GM21576 (cell line): ENCODE results near the gene TP63.
"Not testable (repeated sequence)": the region's sequence is repeated elsewhere in the genome, so short reads cannot be mapped to it uniquely, and the experiment has no call there.

Experiments
- ATAC-seq: cut with Tn5 transposase; IDR thresholded peaks from one replicate; pipeline ENCODE4 v1.9.1; 2021; ENCODE audit warnings: mild to moderate bottlenecking, moderate library complexity; ENCODE audit not compliant: unreplicated experiment

Gene TP63

DNA sequence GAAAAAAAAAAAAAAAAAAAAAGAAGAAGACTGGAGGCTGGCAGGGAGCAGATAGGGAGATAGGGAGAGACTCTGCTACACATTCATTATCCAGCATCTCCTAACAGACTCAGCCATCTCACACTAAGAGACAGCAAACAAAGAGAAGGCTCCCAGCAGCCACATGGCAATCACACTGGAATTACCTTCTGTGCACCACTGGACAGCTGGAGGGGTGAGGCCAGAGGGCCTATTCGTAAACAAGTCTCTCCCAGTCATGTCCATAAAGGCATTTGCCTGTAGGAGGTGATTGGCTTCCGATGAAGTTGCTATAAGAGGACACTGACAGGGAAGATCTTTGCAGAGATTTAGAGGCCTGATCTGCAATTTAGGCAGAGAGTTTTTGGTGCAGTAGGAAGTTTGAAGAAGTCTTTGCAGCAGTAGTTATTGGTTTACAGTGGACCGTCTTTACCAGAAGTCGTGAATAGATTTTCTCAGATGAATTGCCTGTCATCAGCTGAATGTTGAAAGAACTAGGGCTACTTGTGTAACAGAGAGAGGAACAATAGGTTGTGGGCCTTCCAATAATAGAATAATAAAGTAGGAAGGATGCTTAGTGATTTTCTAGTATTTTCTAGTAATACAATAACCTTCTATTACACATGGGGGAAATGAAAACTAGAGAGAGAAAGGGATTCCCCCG, 89.7 kb downstream of the TP63 start:
- no peak for ATAC-seq

DNA sequence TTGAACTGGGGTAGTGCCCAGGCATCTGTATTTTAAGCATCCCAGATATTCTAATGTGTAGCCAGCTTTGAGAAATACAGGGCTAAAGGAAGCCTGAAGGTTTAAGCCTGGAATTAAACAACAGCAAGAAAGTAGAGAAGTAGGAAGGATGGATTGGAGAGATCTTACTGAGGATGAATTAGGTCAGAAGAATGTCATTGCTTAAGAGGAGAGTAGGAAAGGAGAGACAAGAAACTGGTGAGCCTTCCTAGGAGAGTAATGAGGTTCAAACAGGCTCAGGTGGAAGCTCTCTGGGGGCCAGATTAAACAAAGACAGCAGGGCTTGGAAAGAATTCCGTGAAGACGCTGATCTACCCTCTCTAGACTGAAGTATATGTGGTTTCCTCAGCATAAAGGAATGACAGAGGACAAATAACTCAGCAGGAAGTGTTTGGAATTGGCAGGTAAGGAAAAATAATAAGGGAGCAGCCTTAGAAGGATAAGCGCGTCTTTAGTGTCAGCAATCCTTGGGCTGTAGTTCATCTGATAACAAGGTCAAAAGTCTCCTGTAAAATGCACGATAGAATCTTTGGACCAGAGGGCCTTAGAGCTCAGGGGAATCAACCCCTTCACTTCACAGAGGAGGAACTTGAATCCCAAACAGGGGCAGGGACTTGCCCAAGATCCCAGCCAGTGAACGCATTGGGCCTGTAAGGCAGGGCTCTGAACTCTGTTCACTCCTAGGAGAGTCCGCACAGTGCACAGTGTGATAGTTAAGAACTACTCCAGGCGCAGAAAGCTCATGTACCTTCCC, 90.9 kb downstream of the TP63 start:
- no peak for ATAC-seq

DNA sequence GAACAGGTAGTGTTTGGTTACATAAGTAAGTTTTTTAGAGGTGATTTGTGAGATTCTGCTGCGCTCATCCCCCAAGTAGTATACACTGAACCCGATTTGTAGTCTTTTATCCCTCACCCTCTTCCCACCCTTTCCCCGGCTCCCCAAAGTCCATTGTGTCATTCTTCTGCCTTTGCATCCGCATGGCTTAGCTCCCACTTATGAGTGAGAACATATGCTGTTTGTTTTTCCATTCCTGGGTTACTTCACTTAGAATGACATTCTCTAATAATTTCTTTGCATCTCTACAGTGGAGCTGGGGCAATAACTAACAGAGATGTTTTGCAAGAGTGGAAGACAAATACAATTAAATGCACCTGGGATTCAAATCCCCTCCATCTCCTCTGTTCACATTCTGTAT, 93.2 kb downstream of the TP63 start:
- ATAC-seq, result no peak

GRCh38 chr3:189726277-189726676, 95.1 kb downstream of the TP63 start:
- no peak for ATAC-seq

DNA sequence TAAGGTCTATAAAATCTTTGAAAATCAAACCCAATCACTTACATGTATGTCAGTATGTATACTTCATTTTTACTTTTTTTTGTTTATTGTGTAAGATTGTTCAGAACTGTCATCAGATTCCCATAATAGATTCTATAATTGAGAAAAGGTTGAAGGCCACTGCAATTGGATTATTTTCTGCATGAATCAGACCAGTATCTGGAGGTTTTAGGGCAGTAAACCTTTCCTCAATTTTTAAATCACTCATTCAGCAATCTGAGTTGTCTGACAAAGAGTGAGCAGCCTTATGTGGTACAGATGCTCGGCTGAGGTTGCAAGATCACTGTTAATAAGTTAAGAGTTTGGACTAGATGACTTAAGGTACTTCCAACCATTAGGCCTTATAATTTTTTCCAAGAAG, 96.0 kb downstream of the TP63 start:
- ATAC-seq, result no peak

DNA sequence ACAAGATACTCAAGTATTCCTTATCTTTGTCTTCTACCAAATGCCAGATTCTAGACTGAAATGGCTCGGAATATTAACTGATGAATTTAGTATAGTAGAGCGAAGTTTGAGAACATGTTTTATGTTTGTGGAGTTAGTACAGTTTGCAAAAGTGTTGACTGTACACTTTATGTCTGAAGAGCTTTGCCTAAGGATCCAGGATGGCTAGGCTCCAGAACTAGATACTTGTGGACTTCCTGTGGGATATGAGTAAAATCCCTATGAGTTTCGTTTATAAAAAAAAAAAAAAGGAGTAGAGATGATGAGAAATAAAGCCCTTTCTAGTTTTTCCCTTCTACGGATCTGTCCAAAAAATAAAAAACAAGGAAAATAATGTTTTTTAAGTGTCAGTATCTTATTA, 96.7 kb downstream of the TP63 start:
- no peak for ATAC-seq

- no peak for ATAC-seq
Observed at GRCh38 chr3:189728915-189729314, 97.7 kb downstream of the TP63 start.

DNA sequence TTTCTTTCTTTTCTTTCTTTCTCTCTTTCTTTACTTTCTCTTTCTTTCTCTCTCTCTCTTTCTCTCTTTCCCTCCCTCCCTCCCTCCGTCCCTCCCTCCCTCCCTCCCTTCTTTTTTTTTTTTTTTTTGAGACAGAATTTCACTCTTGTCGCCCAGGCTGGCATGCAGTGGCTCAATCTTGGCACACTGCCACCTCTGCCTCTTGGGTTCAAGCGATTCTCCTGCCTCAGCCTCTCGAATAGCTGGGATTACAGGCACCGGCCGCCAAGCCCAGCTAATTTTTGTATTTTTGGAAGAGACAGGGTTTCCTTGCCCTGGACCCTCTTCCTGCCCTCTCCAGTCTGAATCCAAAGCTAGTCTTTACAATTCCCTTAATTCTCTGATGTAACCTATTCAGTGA, 102.9 kb downstream of the TP63 start:
- no peak for ATAC-seq

- no peak for ATAC-seq
Observed at GRCh38 chr3:189735913-189736312, 104.7 kb downstream of the TP63 start.

GRCh38 chr3:189737071-189737470, 105.9 kb downstream of the TP63 start:
- no peak for ATAC-seq

GRCh38 chr3:189737619-189738018, 106.4 kb downstream of the TP63 start:
- ATAC-seq, result no peak

- ATAC-seq, result no peak
Observed at GRCh38 chr3:189739378-189739777, 108.2 kb downstream of the TP63 start.

GRCh38 chr3:189740156-189740555, 109.0 kb downstream of the TP63 start:
- no peak for ATAC-seq

GRCh38 chr3:189744235-189744634, 113.0 kb downstream of the TP63 start:
- ATAC-seq, result no peak

DNA sequence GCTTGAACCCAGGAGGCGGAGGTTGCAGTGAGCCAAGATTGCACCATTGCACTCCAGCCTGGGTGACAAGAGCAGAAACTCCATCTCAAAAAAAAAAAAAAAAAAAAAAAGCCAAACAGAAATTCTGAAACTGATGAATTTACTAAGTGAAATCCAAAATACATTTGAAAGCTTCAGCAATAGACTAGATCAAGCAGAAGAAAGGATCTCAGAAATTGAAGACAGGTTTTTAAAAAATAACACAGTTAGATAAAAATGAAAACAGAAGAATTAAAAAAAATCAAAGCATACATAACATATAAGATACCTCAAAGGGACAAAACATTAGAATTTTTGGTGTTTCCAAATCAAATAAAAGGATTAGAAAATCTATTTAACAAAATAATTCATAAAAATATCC, 114.4 kb downstream of the TP63 start:
- no peak for ATAC-seq

DNA sequence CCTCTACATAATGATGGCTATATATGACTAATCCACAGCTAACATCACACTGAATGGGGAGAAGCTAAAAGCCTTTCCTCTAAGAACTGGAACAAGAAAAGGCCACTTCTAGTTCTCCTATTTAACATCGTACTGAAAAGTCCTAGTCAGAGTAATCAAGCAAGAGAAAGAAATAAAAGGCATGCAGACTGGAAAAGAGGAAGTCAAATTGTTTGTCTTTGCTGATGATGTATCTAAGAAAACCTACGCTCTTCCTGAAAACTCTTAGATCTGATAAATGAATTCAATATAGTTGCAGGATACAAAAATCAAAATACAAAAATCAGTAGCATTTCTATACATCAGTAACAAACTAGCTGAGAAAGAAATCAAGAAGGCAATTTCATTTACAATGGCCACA, 116.9 kb downstream of the TP63 start:
- ATAC-seq, result no peak

- ATAC-seq, result not testable (repeated sequence)
Observed at GRCh38 chr3:189750972-189751371, 119.8 kb downstream of the TP63 start.

DNA sequence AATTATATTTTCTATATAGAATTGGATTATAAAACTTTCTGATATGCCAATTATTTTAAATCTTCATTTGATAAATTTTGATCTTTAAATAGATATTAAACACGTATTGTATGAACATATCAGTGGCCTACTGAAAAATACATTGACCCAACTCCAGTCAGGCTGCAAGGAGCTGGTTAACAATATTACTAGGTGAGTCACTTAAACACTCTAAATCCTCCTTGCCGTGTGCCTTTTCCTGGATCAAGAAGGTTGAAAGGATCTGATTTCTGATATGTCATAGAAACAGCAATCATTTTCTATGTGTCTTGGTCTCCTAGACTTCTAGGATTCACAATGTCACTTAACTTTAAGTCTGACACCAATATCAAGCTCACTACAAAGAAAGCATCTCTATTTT, 123.2 kb downstream of the TP63 start:
- ATAC-seq, result no peak

GRCh38 chr3:189756582-189757078, 125.4 kb downstream of the TP63 start:
- ATAC-seq, result no peak

DNA sequence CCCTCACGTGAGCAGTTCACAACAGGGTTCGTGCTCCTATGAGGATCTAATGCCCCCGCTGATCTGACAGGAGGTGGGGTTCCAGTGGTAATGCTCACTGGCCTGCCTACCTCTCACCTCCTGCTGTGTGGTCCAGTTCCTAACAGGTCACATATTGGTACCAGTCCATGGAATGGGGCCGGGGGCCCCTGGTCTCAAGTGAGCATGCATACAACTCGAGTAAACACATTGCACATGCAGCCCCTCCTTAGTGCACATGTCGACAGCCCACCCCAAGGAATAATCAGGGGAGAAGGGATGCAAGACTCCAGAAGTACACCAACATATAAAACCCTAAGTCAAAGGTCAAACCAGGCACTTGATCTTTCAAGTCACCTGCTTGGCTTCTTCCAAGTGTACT, 127.0 kb downstream of the TP63 start:
- ATAC-seq, result no peak

GRCh38 chr3:189766416-189766815, 135.2 kb downstream of the TP63 start:
- no peak for ATAC-seq

- ATAC-seq, result no peak
Observed at GRCh38 chr3:189771842-189772450, 140.8 kb downstream of the TP63 start.
